Measurements from ENCODE around the gene EXOC3. TPM values are rescaled to one million over a fixed set of nuclear protein-coding genes. Genes with fewer than 3 reads are reported as not detected.

Gene EXOC3
- total and polyA plus RNA-seq, 10 of the 15 experiments (the other 5 are each of a cell fraction or from before 2014, with no cell fraction given) = 1.6 to 53.0 (median 27.9) TPM

DNA sequence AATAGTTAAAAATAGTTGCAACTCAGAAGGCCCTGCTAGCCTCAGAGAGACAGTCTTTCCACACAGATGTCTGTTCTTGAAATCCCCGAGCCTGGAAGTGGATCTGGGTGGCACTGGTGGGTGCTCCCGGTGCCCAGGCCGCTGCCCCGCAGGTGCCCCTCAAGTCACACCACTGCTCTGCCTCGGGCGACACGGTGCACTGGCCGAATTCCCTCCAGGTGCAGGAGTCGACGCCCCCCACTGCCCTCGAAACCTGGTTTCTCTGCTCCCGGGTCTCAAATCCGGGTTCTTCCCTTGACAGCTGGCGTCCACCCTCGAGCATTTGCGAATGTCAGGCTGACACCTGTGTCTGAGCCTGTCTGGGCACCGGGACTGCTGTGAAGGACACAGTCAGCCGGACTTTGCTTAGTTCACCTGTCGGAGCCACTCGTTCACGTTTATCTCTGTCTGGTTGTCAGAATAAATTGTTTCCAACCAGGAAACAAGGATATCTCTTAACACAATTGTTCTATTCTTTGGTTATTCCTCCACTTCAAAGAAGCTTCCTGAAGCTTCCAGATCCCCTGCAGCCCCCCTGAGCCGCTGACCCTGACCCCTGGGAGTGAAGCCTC lies 54.2 kb downstream of the EXOC3 start:
- ChIA-PET RAD21 (ENCODE audit: unreplicated experiment) (no interaction called here), SMC1A (ENCODE audit: uncharacterized antibody, unreplicated experiment) (no interaction called here), CTCF (no interaction called here), POLR2A (no interaction called here)
- 52% methylated on average over 22 of the region's 22 CpGs for WGBS (ENCODE audit: insufficient coverage, insufficient replicate concordance, low lambda C conversion rate, missing lambda C conversion rate)
- no TSS peak for BruUV-seq (replicated peaks)
- no peaks in the 10 kb centered on the region; a peak in 1 of 4 replicates for H3K27me3 ChIP-seq (replicated peaks in 1 of 2; ENCODE audit: control insufficient read depth in 2 of 2, insufficient read depth in 2 of 2, low read length in 1 of 2)
- no peak for TF ChIP-seq ATF7 (IDR thresholded peaks at IDR 0.05; ENCODE audit: low read depth)
- no peak for TF ChIP-seq SMAD5 (IDR thresholded peaks at IDR 0.05; ENCODE audit: low read depth)
- TF ChIP-seq POU2F2 (IDR thresholded peaks at IDR 0.05; ENCODE audit: borderline replicate concordance, low read depth, low read length) = no peak
- TF ChIP-seq BHLHE40 (IDR thresholded peaks at IDR 0.05; ENCODE audit: borderline replicate concordance in 1 of 2, low read depth in 2 of 2, low read length in 1 of 2) = no peak
- no peak for TF ChIP-seq RELB (IDR thresholded peaks at IDR 0.05; ENCODE audit: low read depth)
- TF ChIP-seq ZBTB33 (IDR thresholded peaks at IDR 0.05) = no peak
- no peak for TF ChIP-seq TCF3 (IDR thresholded peaks at IDR 0.05; ENCODE audit: borderline replicate concordance, insufficient read depth, low read depth, low read length)
- TF ChIP-seq NR2F1 (conservative IDR thresholded peaks at IDR 0.05) = no peak
- no peak for TF ChIP-seq SUPT20H (IDR thresholded peaks at IDR 0.05; ENCODE audit: borderline replicate concordance, control insufficient read depth, low read depth, low read length)
- no peak for TF ChIP-seq LARP7 (IDR thresholded peaks at IDR 0.05)
- TF ChIP-seq RAD51 (IDR thresholded peaks at IDR 0.05) = no peak
- no peaks in the 10 kb centered on the region for H3K4me1 ChIP-seq (ENCODE audit: control insufficient read depth, insufficient read depth, low read length)
- H4K20me1 ChIP-seq (ENCODE audit: control insufficient read depth, insufficient read depth) = no peaks in the 10 kb centered on the region
- DNase-seq (ENCODE audit: low read depth, low spot score) = no peak
- no peaks in the 10 kb centered on the region for H3K36me3 ChIP-seq (ENCODE audit: control insufficient read depth in 2 of 2, insufficient read depth in 2 of 2, low read length in 1 of 2)
- H3K27ac ChIP-seq (ENCODE audit: control insufficient read depth, insufficient read depth) = no peak overlapping the region
- ATAC-seq = no peak
- H3K9ac ChIP-seq (ENCODE audit: control insufficient read depth, insufficient read depth, low read length) = no peak overlapping the region
- in situ Hi-C loops (cut with MboI) (no loop called here), intact Hi-C loops (cut with micrococcal nuclease; ENCODE audit: unreplicated experiment) (no loop called here)
- H3K4me3 ChIP-seq = no peak overlapping the region
- no peak for FAIRE-seq
- no peak overlapping the region for H2AFZ ChIP-seq (ENCODE audit: control insufficient read depth, low read depth, low read length)
- no peak overlapping the region for H3K4me2 ChIP-seq (ENCODE audit: control insufficient read depth, insufficient read depth)
- no peaks in the 10 kb centered on the region for H3K79me2 ChIP-seq (ENCODE audit: control insufficient read depth, insufficient read depth, low read length)
- no peaks in the 10 kb centered on the region for H3K9me3 ChIP-seq (replicated peaks; ENCODE audit: control insufficient read depth, insufficient read depth, low read length)
